Muscle layer of colon (tissue), 2 donors: ENCODE measurements around the gene SCAMP5.

Experiments used
- H3K27ac ChIP-seq: one replicate; pipeline ENCODE4 v1.7.0; 2013; ENCODE audit warnings: low read depth, mild to moderate bottlenecking, low read length, moderate library complexity
- H3K27me3 ChIP-seq, 2 donors: one replicate each; pipeline ENCODE4 v1.7.0; 2013; ENCODE audit warnings: low read length in 2 of 2, mild to moderate bottlenecking in 2 of 2; ENCODE audit not compliant: insufficient read depth in 2 of 2, control insufficient read depth in 1 of 2
- H3K36me3 ChIP-seq: one replicate; pipeline ENCODE4 v1.7.0; 2013; ENCODE audit warnings: mild to moderate bottlenecking, low read length; ENCODE audit not compliant: insufficient read depth
- H3K4me1 ChIP-seq: one replicate; pipeline ENCODE4 v1.7.0; 2013; ENCODE audit warnings: mild to moderate bottlenecking, low read length; ENCODE audit not compliant: insufficient read depth
- H3K4me3 ChIP-seq, 2 donors: one replicate each; pipeline ENCODE4 v1.7.0; 2013; ENCODE audit warnings: low read length in 2 of 2, low read depth in 1 of 2, mild to moderate bottlenecking in 1 of 2, moderate library complexity in 1 of 2
- H3K9ac ChIP-seq: one replicate; pipeline ENCODE4 v1.7.0; 2013; ENCODE audit warnings: low read length
- H3K9me3 ChIP-seq: one replicate; pipeline ENCODE4 v1.7.0; 2013; ENCODE audit warnings: mild to moderate bottlenecking, low read length
- donor health status: abdominal sarcoma.
- donor health status: Adenocarcinoma of cecum.

Gene SCAMP5

GRCh38 chr15:74978077-74978476 is 17.3 kb upstream of the SCAMP5 start:
- H3K9me3 ChIP-seq, result no peaks in the 10 kb centered on the region
- no peak overlapping the region for H3K27ac ChIP-seq
- no peaks in the 10 kb centered on the region for H3K36me3 ChIP-seq
- H3K27me3 ChIP-seq, result no peaks in the 10 kb centered on the region
- H3K4me1 ChIP-seq, result no peaks in the 10 kb centered on the region
- no peak overlapping the region for H3K9ac ChIP-seq
- no peak overlapping the region for H3K4me3 ChIP-seq

- Histone ChIP-seq H3K36me3 (no peaks in the 10 kb centered on the region), H3K4me1 (no peaks in the 10 kb centered on the region), H3K4me3 (no peak overlapping the region), H3K27ac (no peak overlapping the region), H3K27me3 (no peaks in the 10 kb centered on the region), H3K9me3 (no peaks in the 10 kb centered on the region), H3K9ac (no peak overlapping the region)
Observed at GRCh38 chr15:74978503-74978902, 16.9 kb upstream of the SCAMP5 start.

- no peak overlapping the region for H3K27ac ChIP-seq
- no peaks in the 10 kb centered on the region for H3K36me3 ChIP-seq
- H3K9me3 ChIP-seq, result no peaks in the 10 kb centered on the region
- H3K4me1 ChIP-seq, result no peaks in the 10 kb centered on the region
- H3K4me3 ChIP-seq, result no peak overlapping the region
- no peak overlapping the region for H3K9ac ChIP-seq
- no peaks in the 10 kb centered on the region for H3K27me3 ChIP-seq
Observed at GRCh38 chr15:74982183-74982582, 13.2 kb upstream of the SCAMP5 start.

GRCh38 chr15:74983725-74984231 is 11.6 kb upstream of the SCAMP5 start:
- H3K9me3 ChIP-seq, result no peaks in the 10 kb centered on the region
- no peak overlapping the region for H3K9ac ChIP-seq
- no peaks in the 10 kb centered on the region for H3K4me1 ChIP-seq
- no peak overlapping the region for H3K27ac ChIP-seq
- no peaks in the 10 kb centered on the region for H3K36me3 ChIP-seq
- no peak overlapping the region for H3K4me3 ChIP-seq
- H3K27me3 ChIP-seq, result no peaks in the 10 kb centered on the region

GRCh38 chr15:74988007-74988800 is 7.2 kb upstream of the SCAMP5 start:
- H3K4me1 ChIP-seq, result no peaks in the 10 kb centered on the region
- H3K4me3 ChIP-seq, result no peak overlapping the region
- no peak overlapping the region for H3K9ac ChIP-seq
- no peaks in the 10 kb centered on the region for H3K27me3 ChIP-seq
- H3K36me3 ChIP-seq, result no peaks in the 10 kb centered on the region
- no peak overlapping the region for H3K27ac ChIP-seq
- no peaks in the 10 kb centered on the region for H3K9me3 ChIP-seq

GRCh38 chr15:74989527-74989926 is 5.8 kb upstream of the SCAMP5 start:
- Histone ChIP-seq H3K4me1 (no peaks in the 10 kb centered on the region), H3K27ac (no peak overlapping the region), H3K36me3 (no peaks in the 10 kb centered on the region)

GRCh38 chr15:74992619-74993018 is 2.7 kb upstream of the SCAMP5 start:
- no peak overlapping the region for H3K4me3 ChIP-seq
- H3K27ac ChIP-seq, result no peak overlapping the region
- peaks cover 8 to 21% of the 10 kb centered on the region in 2 donors for H3K27me3 ChIP-seq
- peaks cover 6% of the 10 kb centered on the region for H3K4me1 ChIP-seq
- no peak overlapping the region for H3K9ac ChIP-seq
- H3K9me3 ChIP-seq, result no peaks in the 10 kb centered on the region
- no peaks in the 10 kb centered on the region for H3K36me3 ChIP-seq

More at GRCh38 chr15:74989527-74989926, 5.8 kb upstream of the SCAMP5 start:
- Histone ChIP-seq H3K9me3 (no peaks in the 10 kb centered on the region), H3K4me3 (no peak overlapping the region), H3K27me3 (no peaks in the 10 kb centered on the region), H3K9ac (no peak overlapping the region)

GRCh38 chr15:74994236-74994635 is 1.1 kb upstream of the SCAMP5 start:
- Histone ChIP-seq H3K9me3 (no peaks in the 10 kb centered on the region), H3K9ac (no peak overlapping the region), H3K36me3 (no peaks in the 10 kb centered on the region), H3K4me3 (no peak overlapping the region), H3K27me3 (peaks cover 12 to 30% of the 10 kb centered on the region in 2 donors), H3K27ac (no peak overlapping the region), H3K4me1 (peaks cover 6% of the 10 kb centered on the region)

- Histone ChIP-seq H3K9me3 (no peaks in the 10 kb centered on the region), H3K36me3 (no peaks in the 10 kb centered on the region), H3K9ac (no peak overlapping the region), H3K27me3 (peaks cover 12 to 30% of the 10 kb centered on the region in 2 donors), H3K4me1 (peaks cover 6% of the 10 kb centered on the region), H3K27ac (no peak overlapping the region), H3K4me3 (no peak overlapping the region)
Observed at GRCh38 chr15:74994685-74995084, 678 bp upstream of the SCAMP5 start.

- Histone ChIP-seq H3K4me1 (peaks cover 6% of the 10 kb centered on the region), H3K9ac (no peak overlapping the region), H3K36me3 (no peaks in the 10 kb centered on the region), H3K9me3 (no peaks in the 10 kb centered on the region), H3K27me3 (peaks cover 12 to 30% of the 10 kb centered on the region in 2 donors), H3K27ac (no peak overlapping the region), H3K4me3 (peak overlapping the region; percentile 55 to 60)
Observed at GRCh38 chr15:74995779-74996765, 709 bp downstream of the SCAMP5 start.

- peaks cover 12 to 30% of the 10 kb centered on the region in 2 donors for H3K27me3 ChIP-seq
- H3K27ac ChIP-seq, result no peak overlapping the region
- H3K9ac ChIP-seq, result no peak overlapping the region
- no peaks in the 10 kb centered on the region for H3K9me3 ChIP-seq
- peaks cover 6% of the 10 kb centered on the region for H3K4me1 ChIP-seq
- H3K4me3 ChIP-seq, result no peak overlapping the region
- no peaks in the 10 kb centered on the region for H3K36me3 ChIP-seq
Observed at GRCh38 chr15:74997141-74997540, 1.8 kb downstream of the SCAMP5 start.
